HS-27A (cell line): ENCODE results near the gene HGF.

Source experiments
- DNase-seq: peaks from one replicate; pipeline ENCODE4 v3.0.0-alpha.2; 2012; ENCODE audit warnings: low read depth, missing footprints

The HGF gene

GRCh38 chr7:81682873-81683272 lies 87.0 kb downstream of the HGF start:
- DNase-seq, result no peak

GRCh38 chr7:81680120-81680519 lies 89.7 kb downstream of the HGF start:
- no peak for DNase-seq

- DNase-seq, result no peak
These were observed 93.0 kb downstream of the HGF start for GRCh38 chr7:81676813-81677212.

GRCh38 chr7:81676105-81676811 lies 93.6 kb downstream of the HGF start:
- DNase-seq, result no peak

- no peak for DNase-seq
These were observed 95.4 kb downstream of the HGF start for GRCh38 chr7:81674431-81674830.

- DNase-seq, result no peak
These were observed 97.0 kb downstream of the HGF start for GRCh38 chr7:81672872-81673271.

- no peak for DNase-seq
These were observed 100.3 kb downstream of the HGF start for GRCh38 chr7:81669476-81670105.

GRCh38 chr7:81666209-81666608 lies 103.6 kb downstream of the HGF start:
- DNase-seq, result no peak

GRCh38 chr7:81665236-81665635 lies 104.6 kb downstream of the HGF start:
- DNase-seq, result no peak

GRCh38 chr7:81664304-81664703 lies 105.5 kb downstream of the HGF start:
- DNase-seq, result no peak

GRCh38 chr7:81662531-81662930 lies 107.3 kb downstream of the HGF start:
- DNase-seq, result no peak

- DNase-seq, result no peak
These were observed 110.0 kb downstream of the HGF start for GRCh38 chr7:81659697-81660395.

GRCh38 chr7:81657551-81657950 lies 112.3 kb downstream of the HGF start:
- no peak for DNase-seq

- no peak for DNase-seq
These were observed 114.6 kb downstream of the HGF start for GRCh38 chr7:81655271-81655670.

GRCh38 chr7:81652225-81652624 lies 117.6 kb downstream of the HGF start:
- no peak for DNase-seq
